Measurements from ENCODE around the gene PPARA.
"Not testable (repeated sequence)": the region's sequence is repeated elsewhere in the genome, so short reads cannot be mapped to it uniquely, and the experiment has no call there.

Gene PPARA

GRCh38 chr22:46178755-46179505 is 28.6 kb downstream of the PPARA start:
- no peak for DNase-seq

- no peak for DNase-seq
Measured at GRCh38 chr22:46179748-46180147, 29.4 kb downstream of the PPARA start.

- DNase-seq: no peak
Measured at GRCh38 chr22:46180370-46181137, 30.2 kb downstream of the PPARA start.

GRCh38 chr22:46183733-46184132 is 33.4 kb downstream of the PPARA start:
- no peak for DNase-seq

- no peak for DNase-seq
Measured at GRCh38 chr22:46185283-46185682, 35.0 kb downstream of the PPARA start.

GRCh38 chr22:46187862-46188261 is 37.5 kb downstream of the PPARA start:
- no peak for DNase-seq

GRCh38 chr22:46192210-46192993 is 42.1 kb downstream of the PPARA start:
- DNase-seq: no peak

GRCh38 chr22:46193898-46194310 is 43.6 kb downstream of the PPARA start:
- no peak for DNase-seq

- DNase-seq: no peak
Measured at GRCh38 chr22:46195487-46196165, 45.3 kb downstream of the PPARA start.

GRCh38 chr22:46196278-46196677 is 46.0 kb downstream of the PPARA start:
- no peak for DNase-seq

GRCh38 chr22:46198274-46198673 is 47.9 kb downstream of the PPARA start:
- no peak for DNase-seq

GRCh38 chr22:46198806-46199205 is 48.5 kb downstream of the PPARA start:
- DNase-seq: not testable (repeated sequence)

GRCh38 chr22:46201059-46201757 is 50.9 kb downstream of the PPARA start:
- no peak for DNase-seq

GRCh38 chr22:46202897-46203600 is 52.7 kb downstream of the PPARA start:
- DNase-seq: no peak

GRCh38 chr22:46203601-46203980 is 53.3 kb downstream of the PPARA start:
- no peak for DNase-seq

GRCh38 chr22:46209262-46209661 is 58.9 kb downstream of the PPARA start:
- no peak for DNase-seq

- DNase-seq: no peak
Measured at GRCh38 chr22:46212195-46212594, 61.9 kb downstream of the PPARA start.

- DNase-seq: no peak
Measured at GRCh38 chr22:46213052-46213451, 62.7 kb downstream of the PPARA start.

- no peak for DNase-seq
Measured at GRCh38 chr22:46214149-46214548, 63.8 kb downstream of the PPARA start.

GRCh38 chr22:46214616-46215015 is 64.3 kb downstream of the PPARA start:
- no peak for DNase-seq

- DNase-seq: no peak
Measured at GRCh38 chr22:46219636-46220035, 69.3 kb downstream of the PPARA start.

- DNase-seq: no peak
Measured at GRCh38 chr22:46220921-46221320, 70.6 kb downstream of the PPARA start.
